ENCODE measurements around the gene B3GAT1.

GRCh38 chr11:134417871-134418840 is 6.1 kb upstream of the B3GAT1 start:
- TF ChIP-seq EZH2phosphoT487 (IDR thresholded peaks at IDR 0.05; ENCODE audit: insufficient read depth, low read depth) (no peak), EZH2 (IDR thresholded peaks at IDR 0.05; ENCODE audit: insufficient read depth, poor library complexity, severe bottlenecking) (no peak)

All from GM23248 (cell line).